Liver (tissue), 9 donors: ENCODE measurements around the gene RPTOR. TPM values are rescaled to one million over a fixed set of nuclear protein-coding genes. Genes with fewer than 3 reads are reported as not detected.

Source experiments
- DNase-seq: peaks from one replicate; pipeline ENCODE4 v3.0.0-alpha.2; 2017; ENCODE audit warnings: low spot score
- H3K27ac ChIP-seq, 2 donors: one replicate each; pipeline ENCODE4 v1.7.0; 2013; ENCODE audit warnings: inconsistent platforms in 2 of 2, low read length in 2 of 2, control low read depth in 1 of 2, low read depth in 1 of 2, mild to moderate bottlenecking in 1 of 2
- H3K27me3 ChIP-seq, 4 donors: one replicate each; pipeline versions ENCODE4 v1.6.1 to v1.7.0; 2013; ENCODE audit warnings: low read length in 3 of 4, inconsistent platforms in 1 of 4, mild to moderate bottlenecking in 1 of 4, moderate library complexity in 1 of 4; ENCODE audit not compliant: control insufficient read depth in 4 of 4, insufficient read depth in 4 of 4
- H3K36me3 ChIP-seq, 4 donors: one replicate each; pipeline versions ENCODE4 v1.6.1 to v1.7.0; 2013; ENCODE audit warnings: low read length in 3 of 4, mild to moderate bottlenecking in 3 of 4, low read depth in 1 of 4, moderate library complexity in 1 of 4; ENCODE audit not compliant: control insufficient read depth in 4 of 4, insufficient read depth in 3 of 4
- H3K4me1 ChIP-seq, 4 donors: one replicate each; pipeline versions ENCODE4 v1.6.1 to v1.7.0; 2013; ENCODE audit warnings: low read length in 3 of 4, mild to moderate bottlenecking in 3 of 4, moderate library complexity in 1 of 4; ENCODE audit not compliant: control insufficient read depth in 4 of 4, insufficient read depth in 4 of 4
- H3K4me3 ChIP-seq, 3 donors: one replicate each; pipeline versions ENCODE4 v1.6.1 to v1.7.0; 2013; ENCODE audit warnings: low read length in 3 of 3, control low read depth in 1 of 3, low read depth in 1 of 3, mild to moderate bottlenecking in 1 of 3
- H3K9ac ChIP-seq, 2 donors: one replicate each; pipeline ENCODE4 v1.7.0; 2013; ENCODE audit warnings: low read length in 2 of 2, mild to moderate bottlenecking in 2 of 2, moderate library complexity in 2 of 2, control low read depth in 1 of 2, low read depth in 1 of 2
- H3K9me3 ChIP-seq, 4 donors: one replicate each; pipeline versions ENCODE4 v1.6.1 to v1.7.0; 2013; ENCODE audit warnings: low read length in 3 of 4; ENCODE audit not compliant: control insufficient read depth in 4 of 4
- FOXA1 ChIP-seq: IDR thresholded peaks from 2 replicates; pipeline ENCODE4 v1.6.1; 2016; ENCODE audit warnings: antibody characterized with exemption
- FOXA2 ChIP-seq: IDR thresholded peaks from 2 replicates; pipeline ENCODE4 v1.6.1; 2016; ENCODE audit warnings: antibody characterized with exemption
- GABPA ChIP-seq, 2 donors: IDR thresholded peaks in 1 of 2; conservative IDR thresholded peaks in 1 of 2; 2 replicates each; pipeline ENCODE4 v1.6.1; 2016; ENCODE audit warnings: antibody characterized with exemption in 2 of 2, mild to moderate bottlenecking in 1 of 2, moderate library complexity in 1 of 2
- HNF4A ChIP-seq, 2 donors: conservative IDR thresholded peaks; 2 replicates each; pipeline ENCODE4 v1.6.1; 2016; ENCODE audit warnings: antibody characterized with exemption in 2 of 2, mild to moderate bottlenecking in 2 of 2
- HNF4G ChIP-seq: IDR thresholded peaks from 2 replicates; pipeline ENCODE4 v1.6.1; 2016; ENCODE audit warnings: antibody characterized with exemption
- JUND ChIP-seq, 2 donors: IDR thresholded peaks; 2 replicates each; pipeline ENCODE4 v1.6.1; 2016; ENCODE audit warnings: antibody characterized with exemption in 2 of 2
- NR2F2 ChIP-seq: IDR thresholded peaks from 2 replicates; pipeline ENCODE4 v1.6.1; 2016; ENCODE audit warnings: antibody characterized with exemption
- RAD21 ChIP-seq, 2 donors: IDR thresholded peaks; 2 replicates each; pipeline ENCODE4 v1.6.1; 2016; ENCODE audit warnings: antibody characterized with exemption in 2 of 2, mild to moderate bottlenecking in 2 of 2
- SP1 ChIP-seq: IDR thresholded peaks from 2 replicates; pipeline ENCODE4 v1.6.1; 2018; ENCODE audit warnings: antibody characterized with exemption, mild to moderate bottlenecking
- TAF1 ChIP-seq: conservative IDR thresholded peaks from 2 replicates; pipeline ENCODE4 v1.6.1; 2016; ENCODE audit warnings: antibody characterized with exemption, mild to moderate bottlenecking
- WGBS: extraction: QIAGEN DNeasy Blood & Tissue Kit; methylation state at CpG from one replicate; pipeline ENCODE4 v1.1.7; 2013; 5-methylcytosine and 5-hydroxymethylcytosine counted together
- polyA plus RNA-seq, 2 donors: library from polyadenylated mRNA; stranded (reverse) in 1 of 2; unstranded in 1 of 2; fragments of 200-250 nt in 1 of 2; fragments of >200 nt in 1 of 2; fragmentation: Nextera tagmentation in 1 of 2; extraction: Ambion mirVana in 1 of 2; gene quantifications; one replicate each; pipeline versions ENCODE4 v1.2.1 to v1.2.3, GENCODE V29; 2013 to 2015
- total RNA-seq, 2 donors: library from RNA; depleted of rRNA; stranded (reverse); fragments of >200 nt; gene quantifications; one replicate each; pipeline ENCODE4 v1.2.3, GENCODE V29; 2014
- TF ChIP-seq, protein P1 (sequence below): IDR thresholded peaks from 2 replicates; pipeline ENCODE4 v1.6.1; 2016; ENCODE audit warnings: antibody characterized with exemption, mild to moderate bottlenecking
- TF ChIP-seq, protein P2 (sequence below): IDR thresholded peaks from 2 replicates; pipeline ENCODE4 v1.6.1; 2016; ENCODE audit warnings: antibody characterized with exemption
- TF ChIP-seq, protein P3 (sequence below): fragments of 150-350 bp; IDR thresholded peaks from 2 replicates; pipeline ENCODE4 v1.5.1; 2017; ENCODE audit warnings: improper control_type of control experiment, low read depth, low read length; ENCODE audit not compliant: missing input control
- TF ChIP-seq, protein P4 (sequence below): IDR thresholded peaks from 2 replicates; pipeline ENCODE4 v1.6.1; 2016; ENCODE audit warnings: antibody characterized with exemption
- donor health status: healthy.
- donor health status: healthy.
- donor health status: healthy.
- donor health status: healthy.
- donor health status: healthy.

RPTOR gene
- total and polyA plus RNA-seq, 4 donors: 4.8 to 25.4 (median 11.6) TPM

DNA sequence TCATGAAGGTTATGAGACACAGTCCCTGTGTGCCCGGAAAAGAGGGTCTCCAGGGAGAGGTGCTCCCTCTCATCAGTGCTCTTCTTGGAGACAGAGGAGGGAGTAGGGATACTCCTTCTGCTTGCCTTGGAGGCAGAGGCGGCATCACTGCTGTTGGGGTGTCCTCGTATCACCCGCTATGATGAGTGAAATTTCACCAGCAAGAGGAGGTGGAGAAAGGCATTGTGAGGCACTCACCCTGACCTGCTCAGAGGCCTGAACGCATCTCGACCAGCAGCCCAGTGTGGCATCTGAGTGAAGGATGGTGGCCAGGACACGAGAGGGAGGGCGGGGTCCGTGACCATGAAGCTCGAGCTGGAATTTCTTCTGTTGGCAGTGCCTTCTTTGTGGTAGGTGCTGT, 224.9 kb downstream of the RPTOR start:
- no peaks in the 10 kb centered on the region for H3K4me1 ChIP-seq
- H3K36me3 ChIP-seq: peaks cover 0 to 12% (median 0%) of the 10 kb centered on the region in 4 donors
- H3K27ac ChIP-seq: no peak overlapping the region
- no peaks in the 10 kb centered on the region for H3K27me3 ChIP-seq
- 96% methylated on average over 10 of the region's 10 CpGs for WGBS
- H3K9me3 ChIP-seq: no peaks in the 10 kb centered on the region
- no peak overlapping the region for H3K9ac ChIP-seq
- H3K4me3 ChIP-seq: no peak overlapping the region
- no peak for DNase-seq
- TF ChIP-seq SP1 (no peak), GABPA (IDR thresholded peaks at IDR 0.05 in 1 of 2, conservative IDR thresholded peaks at IDR 0.05 in 1 of 2) (no peak), HNF4G (no peak)
- TF ChIP-seq, protein P1, sequence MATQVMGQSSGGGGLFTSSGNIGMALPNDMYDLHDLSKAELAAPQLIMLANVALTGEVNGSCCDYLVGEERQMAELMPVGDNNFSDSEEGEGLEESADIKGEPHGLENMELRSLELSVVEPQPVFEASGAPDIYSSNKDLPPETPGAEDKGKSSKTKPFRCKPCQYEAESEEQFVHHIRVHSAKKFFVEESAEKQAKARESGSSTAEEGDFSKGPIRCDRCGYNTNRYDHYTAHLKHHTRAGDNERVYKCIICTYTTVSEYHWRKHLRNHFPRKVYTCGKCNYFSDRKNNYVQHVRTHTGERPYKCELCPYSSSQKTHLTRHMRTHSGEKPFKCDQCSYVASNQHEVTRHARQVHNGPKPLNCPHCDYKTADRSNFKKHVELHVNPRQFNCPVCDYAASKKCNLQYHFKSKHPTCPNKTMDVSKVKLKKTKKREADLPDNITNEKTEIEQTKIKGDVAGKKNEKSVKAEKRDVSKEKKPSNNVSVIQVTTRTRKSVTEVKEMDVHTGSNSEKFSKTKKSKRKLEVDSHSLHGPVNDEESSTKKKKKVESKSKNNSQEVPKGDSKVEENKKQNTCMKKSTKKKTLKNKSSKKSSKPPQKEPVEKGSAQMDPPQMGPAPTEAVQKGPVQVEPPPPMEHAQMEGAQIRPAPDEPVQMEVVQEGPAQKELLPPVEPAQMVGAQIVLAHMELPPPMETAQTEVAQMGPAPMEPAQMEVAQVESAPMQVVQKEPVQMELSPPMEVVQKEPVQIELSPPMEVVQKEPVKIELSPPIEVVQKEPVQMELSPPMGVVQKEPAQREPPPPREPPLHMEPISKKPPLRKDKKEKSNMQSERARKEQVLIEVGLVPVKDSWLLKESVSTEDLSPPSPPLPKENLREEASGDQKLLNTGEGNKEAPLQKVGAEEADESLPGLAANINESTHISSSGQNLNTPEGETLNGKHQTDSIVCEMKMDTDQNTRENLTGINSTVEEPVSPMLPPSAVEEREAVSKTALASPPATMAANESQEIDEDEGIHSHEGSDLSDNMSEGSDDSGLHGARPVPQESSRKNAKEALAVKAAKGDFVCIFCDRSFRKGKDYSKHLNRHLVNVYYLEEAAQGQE: no peak

DNA sequence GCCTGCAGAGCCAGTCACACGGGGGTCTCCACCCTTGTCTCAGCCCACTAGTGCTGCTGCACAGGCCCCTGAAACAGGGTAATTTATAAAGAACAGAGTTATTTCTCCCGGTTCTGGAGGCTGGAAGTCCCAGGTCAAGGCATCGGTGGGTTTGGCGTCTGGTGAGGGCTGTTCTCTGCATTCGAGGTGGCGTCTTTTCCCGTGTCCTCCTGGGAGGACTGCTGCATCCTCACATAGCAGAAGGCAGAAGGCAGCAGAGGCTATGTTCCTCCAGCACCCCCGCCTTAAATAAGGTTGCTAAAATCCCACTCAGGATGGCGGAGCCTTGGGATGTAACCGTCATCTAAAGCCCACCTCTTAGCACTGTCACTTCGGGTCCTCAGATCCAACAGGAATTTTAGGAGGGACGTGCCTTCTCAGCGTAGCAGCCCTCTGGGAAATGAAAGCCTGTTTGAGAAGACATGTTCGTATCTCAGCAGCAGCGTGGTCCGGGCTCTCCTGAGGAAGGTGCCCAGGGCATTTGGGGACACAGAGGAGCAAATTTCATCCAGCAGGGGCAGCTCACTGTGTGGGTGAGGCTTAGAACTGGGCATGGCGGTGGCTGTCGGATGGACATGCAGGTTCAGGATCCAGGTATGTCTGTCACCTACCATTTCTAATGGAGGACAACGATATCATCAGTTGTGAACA, 225.4 kb downstream of the RPTOR start:
- Histone ChIP-seq H3K4me1 (no peaks in the 10 kb centered on the region), H3K36me3 (peaks cover 0 to 14% (median 0%) of the 10 kb centered on the region in 4 donors), H3K9me3 (no peaks in the 10 kb centered on the region), H3K27me3 (no peaks in the 10 kb centered on the region), H3K4me3 (no peak overlapping the region), H3K27ac (no peak overlapping the region), H3K9ac (no peak overlapping the region)
- WGBS: 98% methylated on average over 19 of the region's 19 CpGs
- no peak for DNase-seq
- TF ChIP-seq HNF4A (conservative IDR thresholded peaks at IDR 0.05): no peak
- no peak for TF ChIP-seq GABPA (IDR thresholded peaks at IDR 0.05 in 1 of 2, conservative IDR thresholded peaks at IDR 0.05 in 1 of 2)
- no peak for TF ChIP-seq NR2F2
- TF ChIP-seq RAD21 (IDR thresholded peaks at IDR 0.05): no peak
- TF ChIP-seq FOXA2: no peak
- TF ChIP-seq, protein P2, sequence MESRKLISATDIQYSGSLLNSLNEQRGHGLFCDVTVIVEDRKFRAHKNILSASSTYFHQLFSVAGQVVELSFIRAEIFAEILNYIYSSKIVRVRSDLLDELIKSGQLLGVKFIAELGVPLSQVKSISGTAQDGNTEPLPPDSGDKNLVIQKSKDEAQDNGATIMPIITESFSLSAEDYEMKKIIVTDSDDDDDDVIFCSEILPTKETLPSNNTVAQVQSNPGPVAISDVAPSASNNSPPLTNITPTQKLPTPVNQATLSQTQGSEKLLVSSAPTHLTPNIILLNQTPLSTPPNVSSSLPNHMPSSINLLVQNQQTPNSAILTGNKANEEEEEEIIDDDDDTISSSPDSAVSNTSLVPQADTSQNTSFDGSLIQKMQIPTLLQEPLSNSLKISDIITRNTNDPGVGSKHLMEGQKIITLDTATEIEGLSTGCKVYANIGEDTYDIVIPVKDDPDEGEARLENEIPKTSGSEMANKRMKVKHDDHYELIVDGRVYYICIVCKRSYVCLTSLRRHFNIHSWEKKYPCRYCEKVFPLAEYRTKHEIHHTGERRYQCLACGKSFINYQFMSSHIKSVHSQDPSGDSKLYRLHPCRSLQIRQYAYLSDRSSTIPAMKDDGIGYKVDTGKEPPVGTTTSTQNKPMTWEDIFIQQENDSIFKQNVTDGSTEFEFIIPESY: no peak
- TF ChIP-seq, protein P3, sequence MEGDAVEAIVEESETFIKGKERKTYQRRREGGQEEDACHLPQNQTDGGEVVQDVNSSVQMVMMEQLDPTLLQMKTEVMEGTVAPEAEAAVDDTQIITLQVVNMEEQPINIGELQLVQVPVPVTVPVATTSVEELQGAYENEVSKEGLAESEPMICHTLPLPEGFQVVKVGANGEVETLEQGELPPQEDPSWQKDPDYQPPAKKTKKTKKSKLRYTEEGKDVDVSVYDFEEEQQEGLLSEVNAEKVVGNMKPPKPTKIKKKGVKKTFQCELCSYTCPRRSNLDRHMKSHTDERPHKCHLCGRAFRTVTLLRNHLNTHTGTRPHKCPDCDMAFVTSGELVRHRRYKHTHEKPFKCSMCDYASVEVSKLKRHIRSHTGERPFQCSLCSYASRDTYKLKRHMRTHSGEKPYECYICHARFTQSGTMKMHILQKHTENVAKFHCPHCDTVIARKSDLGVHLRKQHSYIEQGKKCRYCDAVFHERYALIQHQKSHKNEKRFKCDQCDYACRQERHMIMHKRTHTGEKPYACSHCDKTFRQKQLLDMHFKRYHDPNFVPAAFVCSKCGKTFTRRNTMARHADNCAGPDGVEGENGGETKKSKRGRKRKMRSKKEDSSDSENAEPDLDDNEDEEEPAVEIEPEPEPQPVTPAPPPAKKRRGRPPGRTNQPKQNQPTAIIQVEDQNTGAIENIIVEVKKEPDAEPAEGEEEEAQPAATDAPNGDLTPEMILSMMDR: no peak
- no peak for TF ChIP-seq FOXA1
- no peak for TF ChIP-seq TAF1
- TF ChIP-seq, protein P4, sequence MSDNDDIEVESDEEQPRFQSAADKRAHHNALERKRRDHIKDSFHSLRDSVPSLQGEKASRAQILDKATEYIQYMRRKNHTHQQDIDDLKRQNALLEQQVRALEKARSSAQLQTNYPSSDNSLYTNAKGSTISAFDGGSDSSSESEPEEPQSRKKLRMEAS: no peak
- no peak for TF ChIP-seq SP1
- TF ChIP-seq JUND (IDR thresholded peaks at IDR 0.05): no peak
- TF ChIP-seq, protein P1: no peak
